Neural cell (in vitro differentiated cells): Measurements from ENCODE around the gene CLIP4. TPM values are rescaled to one million over a fixed set of nuclear protein-coding genes. Genes with fewer than 3 reads are reported as not detected.

Source experiments
- H2AFZ ChIP-seq: fragments of 200-600, 300-800 bp; sonication (generic), shearing (Covaris generic); 2 replicates; pipeline ENCODE4 v1.6.0; 2014; ENCODE audit warnings: low read depth, mild to moderate bottlenecking, antibody characterized with exemption, low read length, moderate library complexity
- H3F3A ChIP-seq: fragments of 200-600 bp; shearing (Covaris generic); 2 replicates; pipeline ENCODE4 v1.6.1; 2016; ENCODE audit warnings: mild to moderate bottlenecking, moderate library complexity, mixed read lengths, antibody characterized with exemption, low read length; ENCODE audit not compliant: insufficient read depth, poor library complexity, severe bottlenecking
- H3K27ac ChIP-seq: fragments of 200-600, 300-800 bp; sonication (generic), shearing (Covaris generic); 2 replicates; pipeline ENCODE4 v1.5.1; 2014; ENCODE audit warnings: mild to moderate bottlenecking, low read length, moderate library complexity
- H3K27me3 ChIP-seq: fragments of 300-800, 200-600 bp; sonication (generic), shearing (Covaris generic); 2 replicates; pipeline ENCODE4 v1.6.0; 2014; ENCODE audit warnings: mild to moderate bottlenecking, low read depth, low read length, moderate library complexity; ENCODE audit not compliant: insufficient read depth
- H3K36me3 ChIP-seq: fragments of 300-800, 200-600 bp; sonication (generic), shearing (Covaris generic); 2 replicates; pipeline ENCODE4 v1.5.1; 2014; ENCODE audit warnings: mild to moderate bottlenecking, antibody characterized with exemption, low read length, moderate library complexity; ENCODE audit not compliant: insufficient read depth
- H3K4me2 ChIP-seq: fragments of 300-800, 200-600 bp; sonication (generic), shearing (Covaris generic); 2 replicates; pipeline ENCODE4 v1.6.0; 2014; ENCODE audit warnings: mild to moderate bottlenecking, low read length
- H3K4me3 ChIP-seq: fragments of 300-800, 200-600 bp; sonication (generic), shearing (Covaris generic); 2 replicates; pipeline ENCODE4 v1.5.1; 2014; ENCODE audit warnings: mild to moderate bottlenecking, low read length, moderate library complexity
- H3K79me2 ChIP-seq: fragments of 200-600 bp; shearing (Covaris generic); replicated peaks from 2 replicates; pipeline ENCODE4 v1.6.0; 2014; ENCODE audit warnings: mild to moderate bottlenecking, low read length, moderate library complexity; ENCODE audit not compliant: insufficient read depth
- H3K9ac ChIP-seq: fragments of 300-800, 200-600 bp; sonication (generic), shearing (Covaris generic); 2 replicates; pipeline ENCODE4 v1.6.1; 2016; ENCODE audit warnings: mild to moderate bottlenecking, low read length, mixed read lengths
- H3K9me2 ChIP-seq: fragments of 200-600 bp; shearing (Covaris generic); 2 replicates; pipeline ENCODE4 v1.6.1; 2016; ENCODE audit warnings: mild to moderate bottlenecking, low read length, mixed read lengths; ENCODE audit not compliant: insufficient read depth
- H3K9me3 ChIP-seq: fragments of 200-600, 300-800 bp; sonication (generic), shearing (Covaris generic); 2 replicates; pipeline ENCODE4 v1.6.1; 2016; ENCODE audit warnings: mild to moderate bottlenecking, mixed run types, low read length, moderate library complexity, mixed read lengths
- H4K20me1 ChIP-seq: fragments of 200-600 bp; shearing (Covaris generic); 2 replicates; pipeline ENCODE4 v1.6.1; 2016; ENCODE audit warnings: mild to moderate bottlenecking, mixed run types; ENCODE audit not compliant: insufficient read depth
- CTCF ChIP-seq: fragments of 450-650 bp; IDR thresholded peaks from 2 replicates; pipeline ENCODE4 v1.5.1; 2014; ENCODE audit warnings: antibody characterized with exemption, mild to moderate bottlenecking, moderate library complexity; ENCODE audit not compliant: poor library complexity, severe bottlenecking
- EP300 ChIP-seq: fragments of 450-650 bp; conservative IDR thresholded peaks from 2 replicates; pipeline ENCODE4 v1.6.1; 2014; ENCODE audit warnings: antibody characterized with exemption, mild to moderate bottlenecking, moderate library complexity; ENCODE audit not compliant: poor library complexity, severe bottlenecking
- EZH2 ChIP-seq: fragments of 200-600, 300-800 bp; shearing (Covaris generic), sonication (generic); IDR thresholded peaks from 2 replicates; pipeline ENCODE4 v1.6.1; 2014; ENCODE audit warnings: antibody characterized with exemption, low read length, borderline replicate concordance, mild to moderate bottlenecking; ENCODE audit not compliant: insufficient read depth, poor library complexity, severe bottlenecking
- MXI1 ChIP-seq: fragments of 450-650 bp; conservative IDR thresholded peaks from 2 replicates; pipeline ENCODE4 v1.6.1; 2014; ENCODE audit warnings: antibody characterized with exemption, mild to moderate bottlenecking; ENCODE audit not compliant: poor library complexity, severe bottlenecking
- POLR2AphosphoS5 ChIP-seq: IDR thresholded peaks from 2 replicates; pipeline ENCODE4 v1.6.1; 2012
- RAD21 ChIP-seq: fragments of 450-650 bp; conservative IDR thresholded peaks from 2 replicates; pipeline ENCODE4 v1.6.1; 2014; ENCODE audit warnings: antibody characterized with exemption, mild to moderate bottlenecking, moderate library complexity
- REST ChIP-seq: IDR thresholded peaks from 2 replicates; pipeline ENCODE4 v1.6.1; 2012; ENCODE audit warnings: borderline replicate concordance
- SMC3 ChIP-seq: fragments of 450-650 bp; conservative IDR thresholded peaks from 2 replicates; pipeline ENCODE4 v1.6.1; 2014; ENCODE audit warnings: antibody characterized with exemption, mild to moderate bottlenecking, moderate library complexity; ENCODE audit not compliant: poor library complexity
- TAF1 ChIP-seq: IDR thresholded peaks from 2 replicates; pipeline ENCODE4 v1.6.1; 2012; ENCODE audit warnings: low read depth
- polyA plus RNA-seq: library from polyadenylated mRNA; depleted of rRNA; stranded (reverse); fragments of >200 nt; gene quantifications from 2 replicates; pipeline ENCODE4 v1.2.3, GENCODE V29; 2014

The CLIP4 gene
- polyA plus RNA-seq, 1 donor from 2014 or later: 10.2 TPM

- Histone ChIP-seq H3K27me3 (no peaks in the 10 kb centered on the region), H3K9me2 (no peaks in the 10 kb centered on the region), H3F3A (no peaks in the 10 kb centered on the region), H3K4me3 (no peak overlapping the region), H2AFZ (no peak overlapping the region), H3K36me3 (no peaks in the 10 kb centered on the region), H3K27ac (no peak overlapping the region), H3K79me2 (no peaks in the 10 kb centered on the region), H4K20me1 (no peaks in the 10 kb centered on the region), H3K4me2 (no peak overlapping the region), H3K9me3 (no peaks in the 10 kb centered on the region), H3K9ac (no peak overlapping the region)
- TF ChIP-seq POLR2AphosphoS5 (no peak), MXI1 (no peak), EZH2 (no peak), TAF1 (no peak), REST (no peak), CTCF (no peak), EP300 (no peak), SMC3 (no peak), RAD21 (no peak)
Measured at GRCh38 chr2:29187926-29188325, 72.7 kb downstream of the CLIP4 start.

GRCh38 chr2:29189052-29189451 lies 73.8 kb downstream of the CLIP4 start:
- TF ChIP-seq POLR2AphosphoS5 (no peak), EP300 (no peak), TAF1 (no peak), REST (no peak), CTCF (no peak), MXI1 (no peak), SMC3 (no peak), EZH2 (no peak), RAD21 (no peak)

More at GRCh38 chr2:29189052-29189451, 73.8 kb downstream of the CLIP4 start:
- H3K27ac ChIP-seq: no peak overlapping the region
- no peak overlapping the region for H3K4me3 ChIP-seq
- H2AFZ ChIP-seq: no peak overlapping the region
- no peak overlapping the region for H3K9ac ChIP-seq
- no peak overlapping the region for H3K4me2 ChIP-seq
- no peaks in the 10 kb centered on the region for H3K79me2 ChIP-seq
- no peaks in the 10 kb centered on the region for H3K9me2 ChIP-seq
- no peaks in the 10 kb centered on the region for H3F3A ChIP-seq
- no peaks in the 10 kb centered on the region for H3K9me3 ChIP-seq
- H3K27me3 ChIP-seq: no peaks in the 10 kb centered on the region
- no peaks in the 10 kb centered on the region for H3K36me3 ChIP-seq
- H4K20me1 ChIP-seq: no peaks in the 10 kb centered on the region
